BJ (cell line): ENCODE data around the gene PFKFB4. TPM values are rescaled to one million over a fixed set of nuclear protein-coding genes. Genes with fewer than 3 reads are reported as not detected.

Experiments used
- CTCF ChIA-PET: fragments of 350-600 bp; formaldehyde crosslinking; extraction: SDS; loops from one replicate; lab custom pipeline; 2021; ENCODE audit warnings: antibody characterized with exemption, inconsistent platforms; lab: Yijun Ruan, JAX
- POLR2A ChIA-PET: fragments of 300-600 bp; sonication (Branson Sonifier 250); formaldehyde crosslinking; extraction: SDS; loops from one replicate; lab custom pipeline; 2021; ENCODE audit warnings: antibody characterized with exemption; lab: Charles Lee
- DNase-seq: peaks from one replicate; pipeline ENCODE4 v3.0.0-alpha.2; 2011; ENCODE audit warnings: low read depth
- H3K27me3 ChIP-seq: 2 replicates; pipeline ENCODE4 v1.6.0; 2011; ENCODE audit warnings: low read length; ENCODE audit not compliant: control insufficient read depth, insufficient read depth
- H3K36me3 ChIP-seq: 2 replicates; pipeline ENCODE4 v1.5.1; 2011; ENCODE audit warnings: low read length; ENCODE audit not compliant: control insufficient read depth, insufficient read depth
- H3K4me3 ChIP-seq: 2 replicates; pipeline ENCODE4 v1.5.1; 2011; ENCODE audit warnings: low read depth, mild to moderate bottlenecking, control low read depth, low read length
- CTCF ChIP-seq: IDR thresholded peaks from 2 replicates; pipeline ENCODE4 v1.5.1; 2011; ENCODE audit warnings: low read depth, mild to moderate bottlenecking, control low read depth, inconsistent platforms, low read length, moderate library complexity; ENCODE audit not compliant: insufficient read depth
- polyA plus RNA-seq: library from polyadenylated mRNA; depleted of rRNA; stranded (reverse); fragments of >200 nt; gene quantifications from 2 replicates; pipeline ENCODE4 v1.2.3, GENCODE V29; 2011

PFKFB4 gene
- polyA plus RNA-seq, 1 experiment, result 12.8 TPM

- H3K27me3 ChIP-seq, result no peaks in the 10 kb centered on the region
- H3K36me3 ChIP-seq, result peaks cover 31% of the 10 kb centered on the region
- peak; percentile 80 for DNase-seq
- ChIA-PET CTCF (interaction anchor here (0.6 to 5.4 kb wide), 4 partner anchors 13 to 40 kb away, joined by 3 to 43 read pairs (median 10); partner anchors contain the start of gene SLC26A6), POLR2A (no interaction called here)
- no peak for TF ChIP-seq CTCF
- peak overlapping the region; percentile 61; the same call in 1 of the 2 replicates for H3K4me3 ChIP-seq
These were observed 39.0 kb upstream of the PFKFB4 start for GRCh38 chr3:48595526-48596121.

GRCh38 chr3:48595075-48595525, 38.5 kb upstream of the PFKFB4 start, which contains the start of gene COL7A1:
TSS of gene COL7A1 (minus strand) at chr3:48595329. CDS start at chr3:48595159, 170 bp downstream.
- Histone ChIP-seq H3K36me3 (peaks cover 30% of the 10 kb centered on the region), H3K27me3 (no peaks in the 10 kb centered on the region), H3K4me3 (peak within 1 kb of the TSS; percentile 61)
- ChIA-PET POLR2A (no interaction called here), CTCF (interaction anchor here (0.7 to 5.4 kb wide), 2 partner anchors 13 to 35 kb away, joined by 3 to 43 read pairs; no protein-coding TSS in a partner anchor)
- DNase-seq, result no peak
- no peak for TF ChIP-seq CTCF

- Histone ChIP-seq H3K27me3 (no peaks in the 10 kb centered on the region), H3K4me3 (peak overlapping the region; percentile 61), H3K36me3 (peaks cover 28% of the 10 kb centered on the region)
- CTCF ChIA-PET, result interaction anchor here (0.6 to 5.4 kb wide), 3 partner anchors 13 to 42 kb away, joined by 3 to 43 read pairs (median 3); no protein-coding TSS in a partner anchor
- TF ChIP-seq CTCF, result 0 out of 2 replicates have a peak, but pooled peaks have one; percentile 4
- POLR2A ChIA-PET, result no interaction called here
- no peak for DNase-seq
These were observed 37.9 kb upstream of the PFKFB4 start for GRCh38 chr3:48594417-48595049.

- ChIA-PET CTCF (interaction anchor here (1.7 kb wide), 1 partner anchor 35 kb away, joined by 5 read pairs; no protein-coding TSS in a partner anchor), POLR2A (no interaction called here)
- H3K4me3 ChIP-seq, result peak overlapping the region; percentile 61
- H3K27me3 ChIP-seq, result no peaks in the 10 kb centered on the region
- DNase-seq, result no peak
- H3K36me3 ChIP-seq, result peaks cover 31% of the 10 kb centered on the region
- no peak for TF ChIP-seq CTCF
These were observed 36.7 kb upstream of the PFKFB4 start for GRCh38 chr3:48593337-48593736.

GRCh38 chr3:48592519-48593087, 36.0 kb upstream of the PFKFB4 start:
- Histone ChIP-seq H3K36me3 (peaks cover 37% of the 10 kb centered on the region), H3K27me3 (no peaks in the 10 kb centered on the region), H3K4me3 (no peak overlapping the region)
- no peak for DNase-seq
- ChIA-PET CTCF (interaction anchor here (1.7 kb wide), 1 partner anchor 34 kb away, joined by 5 read pairs; no protein-coding TSS in a partner anchor), POLR2A (no interaction called here)
- no peak for TF ChIP-seq CTCF
